ENCODE results near the gene SPESP1. TPM values are rescaled to one million over a fixed set of nuclear protein-coding genes. Genes with fewer than 3 reads are reported as not detected.

Gene SPESP1
- total RNA-seq, 1 experiment from 2014 or later: not detected

GRCh38 chr15:68990992-68991500 lies 60.7 kb downstream of the SPESP1 start:
- no peak for ATAC-seq
- no peak overlapping the region for H3K27ac ChIP-seq (ENCODE audit: low read length)
- H3K9me3 ChIP-seq (ENCODE audit: control insufficient read depth, insufficient read depth, low read depth, low read length): no peaks in the 10 kb centered on the region
- no peaks in the 10 kb centered on the region for H3K36me3 ChIP-seq (ENCODE audit: control insufficient read depth, insufficient read depth, low read length)
- BruUV-seq (replicated peaks): no TSS peak
- TF ChIP-seq SIN3A (IDR thresholded peaks at IDR 0.05; ENCODE audit: borderline replicate concordance, insufficient read depth, low read depth, low read length) (no peak), TCF7L2 (IDR thresholded peaks at IDR 0.05; ENCODE audit: low read depth, low read length) (no peak), REST (IDR thresholded peaks at IDR 0.05; ENCODE audit: insufficient read depth in 1 of 2, low read depth in 2 of 2, low read length in 1 of 2) (no peak), POLR2AphosphoS5 (IDR thresholded peaks at IDR 0.05; ENCODE audit: low read depth, low read length) (no peak)
- TF ChIP-seq, protein P1, sequence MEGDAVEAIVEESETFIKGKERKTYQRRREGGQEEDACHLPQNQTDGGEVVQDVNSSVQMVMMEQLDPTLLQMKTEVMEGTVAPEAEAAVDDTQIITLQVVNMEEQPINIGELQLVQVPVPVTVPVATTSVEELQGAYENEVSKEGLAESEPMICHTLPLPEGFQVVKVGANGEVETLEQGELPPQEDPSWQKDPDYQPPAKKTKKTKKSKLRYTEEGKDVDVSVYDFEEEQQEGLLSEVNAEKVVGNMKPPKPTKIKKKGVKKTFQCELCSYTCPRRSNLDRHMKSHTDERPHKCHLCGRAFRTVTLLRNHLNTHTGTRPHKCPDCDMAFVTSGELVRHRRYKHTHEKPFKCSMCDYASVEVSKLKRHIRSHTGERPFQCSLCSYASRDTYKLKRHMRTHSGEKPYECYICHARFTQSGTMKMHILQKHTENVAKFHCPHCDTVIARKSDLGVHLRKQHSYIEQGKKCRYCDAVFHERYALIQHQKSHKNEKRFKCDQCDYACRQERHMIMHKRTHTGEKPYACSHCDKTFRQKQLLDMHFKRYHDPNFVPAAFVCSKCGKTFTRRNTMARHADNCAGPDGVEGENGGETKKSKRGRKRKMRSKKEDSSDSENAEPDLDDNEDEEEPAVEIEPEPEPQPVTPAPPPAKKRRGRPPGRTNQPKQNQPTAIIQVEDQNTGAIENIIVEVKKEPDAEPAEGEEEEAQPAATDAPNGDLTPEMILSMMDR (IDR thresholded peaks at IDR 0.05): no peak
- no peaks in the 10 kb centered on the region for H3K4me1 ChIP-seq (ENCODE audit: control insufficient read depth, insufficient read depth, low read length)
- no peak for DNase-seq (ENCODE audit: low read depth, low spot score)
- no peak overlapping the region for H3K4me3 ChIP-seq (ENCODE audit: low read depth in 2 of 2, low read length in 2 of 2)
- CTCF ChIA-PET: no interaction called here
- intact Hi-C loops (cut with micrococcal nuclease; ENCODE audit: unreplicated experiment) (no loop called here), in situ Hi-C loops (cut with HindIII; ENCODE audit: low pct_unique_long_range_greater_than_20kb, low sequenced_read_pairs) (no loop called here)
- POLR2A ChIA-PET: no interaction called here
- peaks cover 2% of the 10 kb centered on the region for H3K27me3 ChIP-seq (ENCODE audit: control insufficient read depth, insufficient read depth, low read length)

- BruUV-seq (replicated peaks): no TSS peak
- intact Hi-C loops (cut with micrococcal nuclease; ENCODE audit: unreplicated experiment): no loop called here
- TF ChIP-seq POLR2AphosphoS5 (IDR thresholded peaks at IDR 0.05; ENCODE audit: low read depth, low read length): no peak
- TF ChIP-seq REST (IDR thresholded peaks at IDR 0.05; ENCODE audit: insufficient read depth in 1 of 2, low read depth in 2 of 2, low read length in 1 of 2): no peak
- TF ChIP-seq, protein P1 (IDR thresholded peaks at IDR 0.05): no peak
- no peak for TF ChIP-seq TCF7L2 (IDR thresholded peaks at IDR 0.05; ENCODE audit: low read depth, low read length)
- TF ChIP-seq SIN3A (IDR thresholded peaks at IDR 0.05; ENCODE audit: borderline replicate concordance, insufficient read depth, low read depth, low read length): no peak
- ATAC-seq: no peak
- DNase-seq (ENCODE audit: low read depth, low spot score): no peak
- H3K27me3 ChIP-seq (ENCODE audit: control insufficient read depth, insufficient read depth, low read length): peaks cover 2% of the 10 kb centered on the region
- no peak overlapping the region for H3K27ac ChIP-seq (ENCODE audit: low read length)
- in situ Hi-C loops (cut with HindIII; ENCODE audit: low pct_unique_long_range_greater_than_20kb, low sequenced_read_pairs): no loop called here
- H3K4me1 ChIP-seq (ENCODE audit: control insufficient read depth, insufficient read depth, low read length): no peaks in the 10 kb centered on the region
- H3K36me3 ChIP-seq (ENCODE audit: control insufficient read depth, insufficient read depth, low read length): no peaks in the 10 kb centered on the region
- no peak overlapping the region for H3K4me3 ChIP-seq (ENCODE audit: low read depth in 2 of 2, low read length in 2 of 2)
- CTCF ChIA-PET: no interaction called here
- no peaks in the 10 kb centered on the region for H3K9me3 ChIP-seq (ENCODE audit: control insufficient read depth, insufficient read depth, low read depth, low read length)
- POLR2A ChIA-PET: no interaction called here
Observed at GRCh38 chr15:68991723-68992122, 61.4 kb downstream of the SPESP1 start.
